Fibroblast of lung (primary cell): ENCODE data around the gene MEOX2. TPM values are rescaled to one million over a fixed set of nuclear protein-coding genes. Genes with fewer than 3 reads are reported as not detected.

Experiments
- DNase-seq, 2 donors: peaks; one replicate each; pipeline versions ENCODE4 v3.0.0 to v3.0.0-alpha.2; 2010; ENCODE audit warnings: low read depth in 2 of 2
- H2AFZ ChIP-seq: 2 replicates; pipeline ENCODE4 v1.5.1; 2012; ENCODE audit warnings: low read length, control low read depth, inconsistent platforms
- H3K27ac ChIP-seq: 2 replicates; pipeline ENCODE4 v1.5.1; 2011; ENCODE audit warnings: low read length, control low read depth; ENCODE audit not compliant: insufficient read depth
- H3K27me3 ChIP-seq: 2 replicates; pipeline ENCODE4 v1.5.1; 2011; ENCODE audit warnings: mild to moderate bottlenecking, low read length; ENCODE audit not compliant: control insufficient read depth, insufficient read depth
- H3K36me3 ChIP-seq: 2 replicates; pipeline ENCODE4 v1.5.1; 2011; ENCODE audit warnings: low read length; ENCODE audit not compliant: control insufficient read depth, insufficient read depth
- H3K4me1 ChIP-seq: 2 replicates; pipeline ENCODE4 v1.5.1; 2011; ENCODE audit warnings: low read length; ENCODE audit not compliant: control insufficient read depth, insufficient read depth; ENCODE audit errors: extremely low read depth
- H3K4me2 ChIP-seq: 2 replicates; pipeline ENCODE4 v1.5.1; 2011; ENCODE audit warnings: low read length, control low read depth; ENCODE audit not compliant: insufficient read depth; ENCODE audit errors: extremely low read depth
- H3K4me3 ChIP-seq, 4 experiments: fragments of 200-600 bp in 1 of 4; sonication (generic) in 1 of 4; replicated peaks in 1 of 4; 2 replicates each; pipeline ENCODE4 v1.5.1; 2011 to 2016; ENCODE audit warnings: low read length in 4 of 4, low read depth in 3 of 4, mild to moderate bottlenecking in 3 of 4, control low read depth in 2 of 4, inconsistent platforms in 1 of 4, mixed read lengths in 1 of 4; ENCODE audit not compliant: insufficient read depth in 1 of 4; ENCODE audit errors: control extremely low read depth in 1 of 4
- H3K79me2 ChIP-seq: 2 replicates; pipeline ENCODE4 v1.5.1; 2012; ENCODE audit warnings: mild to moderate bottlenecking, low read length, inconsistent platforms; ENCODE audit not compliant: control insufficient read depth, insufficient read depth
- H3K9ac ChIP-seq: 2 replicates; pipeline ENCODE4 v1.5.1; 2011; ENCODE audit warnings: mild to moderate bottlenecking, low read length, control low read depth; ENCODE audit not compliant: insufficient read depth
- H3K9me3 ChIP-seq: 2 replicates; pipeline ENCODE4 v1.5.1; 2012; ENCODE audit warnings: low read depth, low read length; ENCODE audit not compliant: control insufficient read depth, insufficient read depth
- H4K20me1 ChIP-seq: 2 replicates; pipeline ENCODE4 v1.5.1; 2011; ENCODE audit warnings: low read length; ENCODE audit not compliant: control insufficient read depth, insufficient read depth; ENCODE audit errors: extremely low read depth
- CTCF ChIP-seq, 2 donors: IDR thresholded peaks in 1 of 2; conservative IDR thresholded peaks in 1 of 2; 1 replicate in 1 of 2; 2 replicates in 1 of 2; pipeline ENCODE4 v1.5.1; 2011 to 2012; ENCODE audit warnings: low read length in 2 of 2, control low read depth in 1 of 2, inconsistent platforms in 1 of 2, low read depth in 1 of 2, mild to moderate bottlenecking in 1 of 2
- EZH2 ChIP-seq: IDR thresholded peaks from 2 replicates; pipeline ENCODE4 v1.5.1; 2012; ENCODE audit warnings: low read length, control low read depth, mild to moderate bottlenecking; ENCODE audit errors: missing control alignments
- polyA plus RNA-seq, 2 donors: library from polyadenylated mRNA; depleted of rRNA in 1 of 2; stranded (reverse) in 1 of 2; unstranded in 1 of 2; fragments of >200 nt; gene quantifications; 2 replicates each; pipeline ENCODE4 v1.2.1, GENCODE V29; 2011 to 2012; ENCODE audit warnings: missing spikeins in 1 of 2
- total RNA-seq: library from RNA; depleted of rRNA; stranded (reverse); fragments of >200 nt; gene quantifications from 2 replicates; pipeline ENCODE4 v1.2.1, GENCODE V29; 2014

Gene MEOX2
- total and polyA plus RNA-seq, 2 donors (not counting 1 experiment from before 2014, with no cell fraction given): 0.28 to 0.50 TPM

- Histone ChIP-seq H3K4me3 (no peak overlapping the region), H3K4me1 (no peaks in the 10 kb centered on the region), H4K20me1 (peaks cover 1% of the 10 kb centered on the region), H3K27me3 (no peaks in the 10 kb centered on the region), H3K79me2 (no peaks in the 10 kb centered on the region), H3K36me3 (no peaks in the 10 kb centered on the region), H3K4me2 (no peak overlapping the region), H3K9me3 (no peaks in the 10 kb centered on the region), H3K9ac (no peak overlapping the region), H3K27ac (no peak overlapping the region), H2AFZ (no peak overlapping the region)
- TF ChIP-seq CTCF (conservative IDR thresholded peaks at IDR 0.05 in 1 of 2, IDR thresholded peaks at IDR 0.05 in 1 of 2; ENCODE audit: low read depth in 1 of 2, low read length in 2 of 2) (no peak), EZH2 (no peak)
- peak in 1 of 2 donors; percentile 55 for DNase-seq
Measured at GRCh38 chr7:15582773-15583172, 103.7 kb downstream of the MEOX2 start.

- Histone ChIP-seq H3K27me3 (no peaks in the 10 kb centered on the region), H3K4me2 (no peak overlapping the region), H3K79me2 (no peaks in the 10 kb centered on the region), H3K27ac (no peak overlapping the region), H3K4me3 (no peak overlapping the region), H3K9ac (no peak overlapping the region), H4K20me1 (peaks cover 1% of the 10 kb centered on the region), H3K9me3 (no peaks in the 10 kb centered on the region), H2AFZ (no peak overlapping the region), H3K4me1 (no peaks in the 10 kb centered on the region), H3K36me3 (no peaks in the 10 kb centered on the region)
- DNase-seq: no peak
- TF ChIP-seq EZH2 (no peak), CTCF (conservative IDR thresholded peaks at IDR 0.05 in 1 of 2, IDR thresholded peaks at IDR 0.05 in 1 of 2; ENCODE audit: low read depth in 1 of 2, low read length in 2 of 2) (no peak)
Measured at GRCh38 chr7:15581352-15581951, 105.0 kb downstream of the MEOX2 start.

GRCh38 chr7:15580604-15581351 is 105.7 kb downstream of the MEOX2 start:
- Histone ChIP-seq H3K9ac (no peak overlapping the region), H3K27me3 (no peaks in the 10 kb centered on the region), H3K9me3 (no peaks in the 10 kb centered on the region), H3K79me2 (no peaks in the 10 kb centered on the region), H3K4me3 (no peak overlapping the region), H2AFZ (no peak overlapping the region), H3K4me2 (no peak overlapping the region), H3K36me3 (no peaks in the 10 kb centered on the region), H3K27ac (no peak overlapping the region), H3K4me1 (no peaks in the 10 kb centered on the region), H4K20me1 (peaks cover 1% of the 10 kb centered on the region)
- TF ChIP-seq CTCF (conservative IDR thresholded peaks at IDR 0.05 in 1 of 2, IDR thresholded peaks at IDR 0.05 in 1 of 2; ENCODE audit: low read depth in 1 of 2, low read length in 2 of 2) (no peak), EZH2 (no peak)
- DNase-seq: no peak
